ENCODE data around the gene ALX3. TPM values are rescaled to one million over a fixed set of nuclear protein-coding genes. Genes with fewer than 3 reads are reported as not detected.

Gene ALX3
- total RNA-seq, 1 experiment from 2014 or later = not detected

- CTCF ChIA-PET = interaction anchor here (1.1 to 11.1 kb wide), 8 partner anchors 10 to 71 kb away, joined by 3 to 183 read pairs (median 6); no protein-coding TSS in a partner anchor
- H3K4me3 Mint-ChIP-seq (ENCODE audit: unreplicated experiment) = no peak overlapping the region
- no TSS peak for BruUV-seq (replicated peaks)
- no peak for DNase-seq (ENCODE audit: unreplicated experiment)
- no peaks in the 10 kb centered on the region for H3K36me3 Mint-ChIP-seq (ENCODE audit: insufficient read depth, unreplicated experiment)
- peaks cover 11% of the 10 kb centered on the region for H3K27me3 Mint-ChIP-seq (ENCODE audit: insufficient read depth, unreplicated experiment)
- no peak overlapping the region for H3K27ac Mint-ChIP-seq (ENCODE audit: low read depth, unreplicated experiment)
- no peak for TF ChIP-seq CTCF (IDR thresholded peaks at IDR 0.05; ENCODE audit: unreplicated experiment)
- intact Hi-C loops (cut with micrococcal nuclease) = no loop called here
- POLR2A ChIA-PET = no interaction called here
- H3K4me1 Mint-ChIP-seq (ENCODE audit: insufficient read depth, unreplicated experiment) = no peaks in the 10 kb centered on the region
- no peaks in the 10 kb centered on the region for H3K9me3 Mint-ChIP-seq (ENCODE audit: unreplicated experiment)
Observed at GRCh38 chr1:110100335-110100734, 29.9 kb upstream of the ALX3 start.

GRCh38 chr1:110098222-110099026, 28.0 kb upstream of the ALX3 start:
- ChIA-PET CTCF (interaction anchor here (0.7 to 4.3 kb wide), 8 partner anchors 8 to 110 kb away, joined by 3 to 30 read pairs (median 4); no protein-coding TSS in a partner anchor), POLR2A (no interaction called here)
- no peaks in the 10 kb centered on the region for H3K4me1 Mint-ChIP-seq (ENCODE audit: insufficient read depth, unreplicated experiment)
- DNase-seq (ENCODE audit: unreplicated experiment) = no peak
- H3K4me3 Mint-ChIP-seq (ENCODE audit: unreplicated experiment) = no peak overlapping the region
- TF ChIP-seq CTCF (IDR thresholded peaks at IDR 0.05; ENCODE audit: unreplicated experiment) = no peak
- no TSS peak for BruUV-seq (replicated peaks)
- H3K27ac Mint-ChIP-seq (ENCODE audit: low read depth, unreplicated experiment) = no peak overlapping the region
- H3K27me3 Mint-ChIP-seq (ENCODE audit: insufficient read depth, unreplicated experiment) = peaks cover 11% of the 10 kb centered on the region
- intact Hi-C loops (cut with micrococcal nuclease) = no loop called here
- H3K36me3 Mint-ChIP-seq (ENCODE audit: insufficient read depth, unreplicated experiment) = no peaks in the 10 kb centered on the region
- no peaks in the 10 kb centered on the region for H3K9me3 Mint-ChIP-seq (ENCODE audit: unreplicated experiment)

- Mint-ChIP-seq H3K36me3 (ENCODE audit: insufficient read depth, unreplicated experiment) (no peaks in the 10 kb centered on the region), H3K27me3 (ENCODE audit: insufficient read depth, unreplicated experiment) (peaks cover 16% of the 10 kb centered on the region), H3K4me1 (ENCODE audit: insufficient read depth, unreplicated experiment) (no peaks in the 10 kb centered on the region), H3K4me3 (ENCODE audit: unreplicated experiment) (no peak overlapping the region), H3K9me3 (ENCODE audit: unreplicated experiment) (no peaks in the 10 kb centered on the region), H3K27ac (ENCODE audit: low read depth, unreplicated experiment) (no peak overlapping the region)
- intact Hi-C loops (cut with micrococcal nuclease) = no loop called here
- no peak for TF ChIP-seq CTCF (IDR thresholded peaks at IDR 0.05; ENCODE audit: unreplicated experiment)
- BruUV-seq (replicated peaks) = no TSS peak
- CTCF ChIA-PET = interaction anchor here (0.7 to 4.3 kb wide), 10 partner anchors 8 to 111 kb away, joined by 3 to 30 read pairs (median 4); no protein-coding TSS in a partner anchor
- POLR2A ChIA-PET = interaction anchor here (1.0 kb wide), 1 partner anchor 68 kb away, joined by 4 read pairs; no protein-coding TSS in a partner anchor
- no peak for DNase-seq (ENCODE audit: unreplicated experiment)
Observed at GRCh38 chr1:110097507-110098221, 27.2 kb upstream of the ALX3 start.

Measured in MCF 10A (cell line).